HFFc6 (cell line): Measurements from ENCODE around the gene CYS1. TPM values are rescaled to one million over a fixed set of nuclear protein-coding genes. Genes with fewer than 3 reads are reported as not detected.

Source experiments
- DNase-seq: peaks from one replicate; pipeline ENCODE4 v3.0.0-alpha.2; 2018
- H3K27ac Mint-ChIP-seq: 2 replicates; pipeline ENCODE4 v1.8.0; 2020; ENCODE audit warnings: mild to moderate bottlenecking, mixed read lengths
- H3K27me3 Mint-ChIP-seq: 2 replicates; pipeline ENCODE4 v1.8.0; 2021; ENCODE audit warnings: mild to moderate bottlenecking, moderate library complexity, mixed read lengths; ENCODE audit not compliant: insufficient read depth
- H3K36me3 Mint-ChIP-seq: 2 replicates; pipeline ENCODE4 v1.8.0; 2021; ENCODE audit warnings: low read depth, mixed read lengths
- H3K4me1 Mint-ChIP-seq: 2 replicates; pipeline ENCODE4 v1.8.0; 2020; ENCODE audit warnings: low read depth, mixed read lengths
- H3K4me3 Mint-ChIP-seq: 2 replicates; pipeline ENCODE4 v1.8.0; 2020; ENCODE audit warnings: mild to moderate bottlenecking, moderate library complexity, mixed read lengths
- H3K9me3 Mint-ChIP-seq: 2 replicates; pipeline ENCODE4 v1.8.0; 2020; ENCODE audit warnings: mild to moderate bottlenecking, mixed read lengths
- CTCF ChIP-seq: fragments of 200-600 bp; sonication (generic); IDR thresholded peaks from 2 replicates; pipeline ENCODE4 v1.5.0; 2021; ENCODE audit warnings: antibody characterized with exemption, mild to moderate bottlenecking
- total RNA-seq, 6 experiments: library from RNA; stranded (reverse); fragmentation: NEBNext Ultra II Directional; extraction: Animal tissue kit (Norgen Biotek cat#: 25700); gene quantifications; 2 replicates in 1 of 6; 3 replicates in 5 of 6; pipeline ENCODE4 v1.2.3, GENCODE V29; 2021

The CYS1 gene
- total RNA-seq, 6 experiments from 2014 or later = 0.24 to 2.0 (median 1.4) TPM

GRCh38 chr2:10030311-10030736 is 49.9 kb downstream of the CYS1 start:
- TF ChIP-seq CTCF = no peak
- Mint-ChIP-seq H3K27me3 (peaks cover 6% of the 10 kb centered on the region), H3K36me3 (no peaks in the 10 kb centered on the region), H3K4me3 (no peak overlapping the region), H3K4me1 (no peaks in the 10 kb centered on the region), H3K27ac (no peak overlapping the region), H3K9me3 (no peaks in the 10 kb centered on the region)
- DNase-seq = no peak

GRCh38 chr2:10029875-10030223 is 50.4 kb downstream of the CYS1 start:
- H3K36me3 Mint-ChIP-seq = no peaks in the 10 kb centered on the region
- TF ChIP-seq CTCF = no peak
- H3K4me3 Mint-ChIP-seq = no peak overlapping the region
- DNase-seq = no peak
- peaks cover 6% of the 10 kb centered on the region for H3K27me3 Mint-ChIP-seq
- H3K4me1 Mint-ChIP-seq = no peaks in the 10 kb centered on the region
- no peak overlapping the region for H3K27ac Mint-ChIP-seq
- no peaks in the 10 kb centered on the region for H3K9me3 Mint-ChIP-seq

- Mint-ChIP-seq H3K36me3 (no peaks in the 10 kb centered on the region), H3K9me3 (no peaks in the 10 kb centered on the region), H3K4me1 (no peaks in the 10 kb centered on the region), H3K27ac (no peak overlapping the region), H3K4me3 (no peak overlapping the region), H3K27me3 (peaks cover 5% of the 10 kb centered on the region)
- DNase-seq = no peak
- no peak for TF ChIP-seq CTCF
Measured at GRCh38 chr2:10028988-10029874, 51.0 kb downstream of the CYS1 start.

GRCh38 chr2:10028407-10028987 is 51.7 kb downstream of the CYS1 start:
- TF ChIP-seq CTCF = no peak
- no peak for DNase-seq
- peaks cover 7% of the 10 kb centered on the region for H3K27me3 Mint-ChIP-seq
- no peaks in the 10 kb centered on the region for H3K4me1 Mint-ChIP-seq
- no peaks in the 10 kb centered on the region for H3K9me3 Mint-ChIP-seq
- H3K4me3 Mint-ChIP-seq = no peak overlapping the region
- H3K36me3 Mint-ChIP-seq = no peaks in the 10 kb centered on the region
- no peak overlapping the region for H3K27ac Mint-ChIP-seq

- H3K9me3 Mint-ChIP-seq = no peaks in the 10 kb centered on the region
- no peak overlapping the region for H3K4me3 Mint-ChIP-seq
- no peak for TF ChIP-seq CTCF
- no peaks in the 10 kb centered on the region for H3K4me1 Mint-ChIP-seq
- H3K27ac Mint-ChIP-seq = no peak overlapping the region
- H3K36me3 Mint-ChIP-seq = no peaks in the 10 kb centered on the region
- peaks cover 7% of the 10 kb centered on the region for H3K27me3 Mint-ChIP-seq
- no peak for DNase-seq
Measured at GRCh38 chr2:10027660-10028330, 52.4 kb downstream of the CYS1 start.
